Spinal cord (tissue), 10 donors: ENCODE measurements around the gene DNAAF3. TPM values are rescaled to one million over a fixed set of nuclear protein-coding genes. Genes with fewer than 3 reads are reported as not detected.

ENCODE experiments used
- DNase-seq, 6 donors: peaks; one replicate each; pipeline versions ENCODE4 v3.0.0 to v3.0.0-alpha.2; 2013 to 2015; ENCODE audit warnings: low spot score in 6 of 6, low read depth in 4 of 6
- H3K27ac ChIP-seq: one replicate; pipeline ENCODE4 v1.5.1; 2013; ENCODE audit warnings: low read depth, low read length, control low read depth
- H3K27me3 ChIP-seq: one replicate; pipeline ENCODE4 v1.6.1; 2013; ENCODE audit warnings: low read length; ENCODE audit not compliant: control insufficient read depth, insufficient read depth
- H3K36me3 ChIP-seq: one replicate; pipeline ENCODE4 v1.6.1; 2013; ENCODE audit warnings: low read length; ENCODE audit not compliant: control insufficient read depth, insufficient read depth
- H3K4me1 ChIP-seq: one replicate; pipeline ENCODE4 v1.6.1; 2013; ENCODE audit warnings: low read length; ENCODE audit not compliant: control insufficient read depth, insufficient read depth
- H3K4me3 ChIP-seq: one replicate; pipeline ENCODE4 v1.5.1; 2013; ENCODE audit warnings: low read depth, low read length, control low read depth
- H3K9me3 ChIP-seq: one replicate; pipeline ENCODE4 v1.6.1; 2013; ENCODE audit warnings: low read length; ENCODE audit not compliant: control insufficient read depth, insufficient read depth
- WGBS: methylation state at CpG from one replicate; pipeline ENCODE4 v1.1.5; 2013; ENCODE audit warnings: missing lambda C conversion rate; ENCODE audit not compliant: insufficient coverage; 5-methylcytosine and 5-hydroxymethylcytosine counted together
- polyA plus RNA-seq, 2 donors: library from polyadenylated mRNA; unstranded; fragments of 120-200 nt; gene quantifications; one replicate each; pipeline ENCODE4 v1.2.1, GENCODE V29; 2013; ENCODE audit not compliant: insufficient read length in 2 of 2
- total RNA-seq, 2 donors: library from RNA; depleted of rRNA in 1 of 2; stranded (reverse); fragments of 120-200 nt in 1 of 2; fragments of >200 nt in 1 of 2; gene quantifications; one replicate each; pipeline versions ENCODE4 v1.2.3 to v1.2.4, GENCODE V29; 2013 to 2014
- donor health status: healthy.

DNAAF3 gene
- total and polyA plus RNA-seq, 4 donors = 2.2 to 12.7 (median 8.3) TPM

- Histone ChIP-seq H3K4me3 (peak overlapping the region; percentile 68), H3K4me1 (peaks cover 47% of the 10 kb centered on the region), H3K27me3 (no peaks in the 10 kb centered on the region), H3K27ac (peak overlapping the region; percentile 84), H3K36me3 (peaks cover 17% of the 10 kb centered on the region), H3K9me3 (no peaks in the 10 kb centered on the region)
- peak; percentile 65 to 97 (median 74) for DNase-seq
- WGBS = 3% methylated on average over 22 of the region's 22 CpGs
These were observed 47.9 kb downstream of the DNAAF3 start for GRCh38 chr19:55118401-55118991.

GRCh38 chr19:55117663-55118391 is 48.6 kb downstream of the DNAAF3 start:
- peak overlapping the region; percentile 84 for H3K27ac ChIP-seq
- WGBS = under 1% methylated on average over 40 of the region's 44 CpGs
- H3K4me1 ChIP-seq = peaks cover 53% of the 10 kb centered on the region

GRCh38 chr19:55116859-55117662 is 49.4 kb downstream of the DNAAF3 start, which contains the start of gene PPP1R12C:
PPP1R12C (minus strand) TSS chr19:55117637; CDS start chr19:55117543, 94 bp downstream.
- Histone ChIP-seq H3K4me1 (peaks cover 59% of the 10 kb centered on the region), H3K36me3 (peaks cover 31% of the 10 kb centered on the region), H3K9me3 (no peaks in the 10 kb centered on the region), H3K4me3 (peak within 1 kb of the TSS; percentile 68), H3K27me3 (no peaks in the 10 kb centered on the region), H3K27ac (peak within 1 kb of the TSS; percentile 84)
- WGBS = under 1% methylated on average over 96 of the region's 97 CpGs
- DNase-seq = peak in 2 of 6 donors; percentile 8 to 33

More at GRCh38 chr19:55117663-55118391, 48.6 kb downstream of the DNAAF3 start:
- peak overlapping the region; percentile 68 for H3K4me3 ChIP-seq
- no peaks in the 10 kb centered on the region for H3K9me3 ChIP-seq
- no peaks in the 10 kb centered on the region for H3K27me3 ChIP-seq
- peak; percentile 94 to 100 (median 97) for DNase-seq
- peaks cover 24% of the 10 kb centered on the region for H3K36me3 ChIP-seq

GRCh38 chr19:55116232-55116858 is 50.1 kb downstream of the DNAAF3 start:
- H3K4me3 ChIP-seq = peak overlapping the region; percentile 64
- peaks cover 59% of the 10 kb centered on the region for H3K4me1 ChIP-seq
- no peaks in the 10 kb centered on the region for H3K9me3 ChIP-seq
- H3K27me3 ChIP-seq = no peaks in the 10 kb centered on the region
- WGBS = under 1% methylated on average over 25 of the region's 25 CpGs
- peak in 2 of 6 donors; percentile 64 to 68 for DNase-seq
- H3K27ac ChIP-seq = peak overlapping the region; percentile 74
- H3K36me3 ChIP-seq = peaks cover 37% of the 10 kb centered on the region

- Histone ChIP-seq H3K9me3 (no peaks in the 10 kb centered on the region), H3K4me3 (peak overlapping the region; percentile 64), H3K27me3 (no peaks in the 10 kb centered on the region), H3K36me3 (peaks cover 39% of the 10 kb centered on the region), H3K27ac (peak overlapping the region; percentile 74), H3K4me1 (peaks cover 59% of the 10 kb centered on the region)
- DNase-seq = no peak
- WGBS = 77% methylated on average over 5 of the region's 13 CpGs
These were observed 50.9 kb downstream of the DNAAF3 start for GRCh38 chr19:55115446-55116065.

- no peaks in the 10 kb centered on the region for H3K27me3 ChIP-seq
- no peak overlapping the region for H3K4me3 ChIP-seq
- peaks cover 47% of the 10 kb centered on the region for H3K36me3 ChIP-seq
- no peak for DNase-seq
- WGBS = 74% methylated on average over 7 of the region's 9 CpGs
- no peaks in the 10 kb centered on the region for H3K9me3 ChIP-seq
- H3K4me1 ChIP-seq = peaks cover 59% of the 10 kb centered on the region
- no peak overlapping the region for H3K27ac ChIP-seq
These were observed 51.8 kb downstream of the DNAAF3 start for GRCh38 chr19:55114566-55115145.

- Histone ChIP-seq H3K4me1 (peaks cover 55% of the 10 kb centered on the region), H3K4me3 (no peak overlapping the region), H3K9me3 (no peaks in the 10 kb centered on the region), H3K36me3 (peaks cover 56% of the 10 kb centered on the region), H3K27me3 (no peaks in the 10 kb centered on the region), H3K27ac (peak overlapping the region; percentile 72)
- peak in 4 of 6 donors; percentile 50 to 92 (median 70) for DNase-seq
- 4% methylated on average over 7 of the region's 12 CpGs for WGBS
These were observed 52.8 kb downstream of the DNAAF3 start for GRCh38 chr19:55113570-55114039.

GRCh38 chr19:55112777-55113569 is 53.4 kb downstream of the DNAAF3 start:
- 68% methylated on average over 21 of the region's 23 CpGs for WGBS
- Histone ChIP-seq H3K9me3 (no peaks in the 10 kb centered on the region), H3K36me3 (peaks cover 60% of the 10 kb centered on the region), H3K4me1 (peaks cover 49% of the 10 kb centered on the region), H3K27ac (peak overlapping the region; percentile 72), H3K27me3 (no peaks in the 10 kb centered on the region), H3K4me3 (no peak overlapping the region)
- DNase-seq = no peak
